Neural cell (in vitro differentiated cells): Measurements from ENCODE around the gene ABCG5. TPM values are rescaled to one million over a fixed set of nuclear protein-coding genes. Genes with fewer than 3 reads are reported as not detected.

Experiments
- H2AFZ ChIP-seq: fragments of 200-600, 300-800 bp; sonication (generic), shearing (Covaris generic); 2 replicates; pipeline ENCODE4 v1.6.0; 2014; ENCODE audit warnings: low read depth, mild to moderate bottlenecking, antibody characterized with exemption, low read length, moderate library complexity
- H3F3A ChIP-seq: fragments of 200-600 bp; shearing (Covaris generic); 2 replicates; pipeline ENCODE4 v1.6.1; 2016; ENCODE audit warnings: mild to moderate bottlenecking, moderate library complexity, mixed read lengths, antibody characterized with exemption, low read length; ENCODE audit not compliant: insufficient read depth, poor library complexity, severe bottlenecking
- H3K27ac ChIP-seq: fragments of 200-600, 300-800 bp; sonication (generic), shearing (Covaris generic); 2 replicates; pipeline ENCODE4 v1.5.1; 2014; ENCODE audit warnings: mild to moderate bottlenecking, low read length, moderate library complexity
- H3K27me3 ChIP-seq: fragments of 300-800, 200-600 bp; sonication (generic), shearing (Covaris generic); 2 replicates; pipeline ENCODE4 v1.6.0; 2014; ENCODE audit warnings: mild to moderate bottlenecking, low read depth, low read length, moderate library complexity; ENCODE audit not compliant: insufficient read depth
- H3K36me3 ChIP-seq: fragments of 300-800, 200-600 bp; sonication (generic), shearing (Covaris generic); 2 replicates; pipeline ENCODE4 v1.5.1; 2014; ENCODE audit warnings: mild to moderate bottlenecking, antibody characterized with exemption, low read length, moderate library complexity; ENCODE audit not compliant: insufficient read depth
- H3K4me2 ChIP-seq: fragments of 300-800, 200-600 bp; sonication (generic), shearing (Covaris generic); 2 replicates; pipeline ENCODE4 v1.6.0; 2014; ENCODE audit warnings: mild to moderate bottlenecking, low read length
- H3K4me3 ChIP-seq: fragments of 300-800, 200-600 bp; sonication (generic), shearing (Covaris generic); 2 replicates; pipeline ENCODE4 v1.5.1; 2014; ENCODE audit warnings: mild to moderate bottlenecking, low read length, moderate library complexity
- H3K79me2 ChIP-seq: fragments of 200-600 bp; shearing (Covaris generic); replicated peaks from 2 replicates; pipeline ENCODE4 v1.6.0; 2014; ENCODE audit warnings: mild to moderate bottlenecking, low read length, moderate library complexity; ENCODE audit not compliant: insufficient read depth
- H3K9ac ChIP-seq: fragments of 300-800, 200-600 bp; sonication (generic), shearing (Covaris generic); 2 replicates; pipeline ENCODE4 v1.6.1; 2016; ENCODE audit warnings: mild to moderate bottlenecking, low read length, mixed read lengths
- H3K9me2 ChIP-seq: fragments of 200-600 bp; shearing (Covaris generic); 2 replicates; pipeline ENCODE4 v1.6.1; 2016; ENCODE audit warnings: mild to moderate bottlenecking, low read length, mixed read lengths; ENCODE audit not compliant: insufficient read depth
- H3K9me3 ChIP-seq: fragments of 200-600, 300-800 bp; sonication (generic), shearing (Covaris generic); 2 replicates; pipeline ENCODE4 v1.6.1; 2016; ENCODE audit warnings: mild to moderate bottlenecking, mixed run types, low read length, moderate library complexity, mixed read lengths
- H4K20me1 ChIP-seq: fragments of 200-600 bp; shearing (Covaris generic); 2 replicates; pipeline ENCODE4 v1.6.1; 2016; ENCODE audit warnings: mild to moderate bottlenecking, mixed run types; ENCODE audit not compliant: insufficient read depth
- CTCF ChIP-seq: fragments of 450-650 bp; IDR thresholded peaks from 2 replicates; pipeline ENCODE4 v1.5.1; 2014; ENCODE audit warnings: antibody characterized with exemption, mild to moderate bottlenecking, moderate library complexity; ENCODE audit not compliant: poor library complexity, severe bottlenecking
- EP300 ChIP-seq: fragments of 450-650 bp; conservative IDR thresholded peaks from 2 replicates; pipeline ENCODE4 v1.6.1; 2014; ENCODE audit warnings: antibody characterized with exemption, mild to moderate bottlenecking, moderate library complexity; ENCODE audit not compliant: poor library complexity, severe bottlenecking
- EZH2 ChIP-seq: fragments of 200-600, 300-800 bp; shearing (Covaris generic), sonication (generic); IDR thresholded peaks from 2 replicates; pipeline ENCODE4 v1.6.1; 2014; ENCODE audit warnings: antibody characterized with exemption, low read length, borderline replicate concordance, mild to moderate bottlenecking; ENCODE audit not compliant: insufficient read depth, poor library complexity, severe bottlenecking
- MXI1 ChIP-seq: fragments of 450-650 bp; conservative IDR thresholded peaks from 2 replicates; pipeline ENCODE4 v1.6.1; 2014; ENCODE audit warnings: antibody characterized with exemption, mild to moderate bottlenecking; ENCODE audit not compliant: poor library complexity, severe bottlenecking
- POLR2AphosphoS5 ChIP-seq: IDR thresholded peaks from 2 replicates; pipeline ENCODE4 v1.6.1; 2012
- RAD21 ChIP-seq: fragments of 450-650 bp; conservative IDR thresholded peaks from 2 replicates; pipeline ENCODE4 v1.6.1; 2014; ENCODE audit warnings: antibody characterized with exemption, mild to moderate bottlenecking, moderate library complexity
- SMC3 ChIP-seq: fragments of 450-650 bp; conservative IDR thresholded peaks from 2 replicates; pipeline ENCODE4 v1.6.1; 2014; ENCODE audit warnings: antibody characterized with exemption, mild to moderate bottlenecking, moderate library complexity; ENCODE audit not compliant: poor library complexity
- TAF1 ChIP-seq: IDR thresholded peaks from 2 replicates; pipeline ENCODE4 v1.6.1; 2012; ENCODE audit warnings: low read depth
- polyA plus RNA-seq: library from polyadenylated mRNA; depleted of rRNA; stranded (reverse); fragments of >200 nt; gene quantifications from 2 replicates; pipeline ENCODE4 v1.2.3, GENCODE V29; 2014
- TF ChIP-seq, protein P1 (sequence below): IDR thresholded peaks from 2 replicates; pipeline ENCODE4 v1.6.1; 2012; ENCODE audit warnings: borderline replicate concordance

The ABCG5 gene
- polyA plus RNA-seq, 1 donor from 2014 or later: not detected

DNA sequence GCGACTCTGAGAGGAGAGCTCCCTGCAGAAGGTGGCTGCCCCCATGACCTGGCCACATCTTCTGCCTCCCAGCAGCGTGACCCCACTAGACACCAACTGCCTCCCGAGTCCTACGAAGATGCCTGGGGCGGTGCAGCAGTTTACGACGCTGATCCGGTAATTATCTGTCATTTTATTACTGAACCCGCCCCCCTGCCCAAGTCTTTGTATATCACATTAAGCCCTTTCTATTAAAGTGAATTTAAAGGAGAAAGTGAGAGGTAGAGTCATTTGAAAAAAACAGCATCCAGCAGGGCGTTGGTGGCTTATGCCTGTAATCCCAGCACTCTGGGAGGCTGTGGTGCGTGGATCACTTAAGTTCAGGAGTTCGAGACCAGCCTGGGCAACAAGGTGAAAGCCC is 33.5 kb upstream of the ABCG5 start:
- H3K27me3 ChIP-seq: no peaks in the 10 kb centered on the region
- no peaks in the 10 kb centered on the region for H3K36me3 ChIP-seq
- no peaks in the 10 kb centered on the region for H3F3A ChIP-seq
- H3K9ac ChIP-seq: no peak overlapping the region
- H3K9me3 ChIP-seq: no peaks in the 10 kb centered on the region
- H3K79me2 ChIP-seq: no peaks in the 10 kb centered on the region
- H4K20me1 ChIP-seq: no peaks in the 10 kb centered on the region
- no peak for TF ChIP-seq EZH2
- TF ChIP-seq POLR2AphosphoS5: no peak
- no peak for TF ChIP-seq CTCF
- TF ChIP-seq EP300: no peak
- TF ChIP-seq TAF1: no peak
- no peak for TF ChIP-seq MXI1
- TF ChIP-seq, protein P1, sequence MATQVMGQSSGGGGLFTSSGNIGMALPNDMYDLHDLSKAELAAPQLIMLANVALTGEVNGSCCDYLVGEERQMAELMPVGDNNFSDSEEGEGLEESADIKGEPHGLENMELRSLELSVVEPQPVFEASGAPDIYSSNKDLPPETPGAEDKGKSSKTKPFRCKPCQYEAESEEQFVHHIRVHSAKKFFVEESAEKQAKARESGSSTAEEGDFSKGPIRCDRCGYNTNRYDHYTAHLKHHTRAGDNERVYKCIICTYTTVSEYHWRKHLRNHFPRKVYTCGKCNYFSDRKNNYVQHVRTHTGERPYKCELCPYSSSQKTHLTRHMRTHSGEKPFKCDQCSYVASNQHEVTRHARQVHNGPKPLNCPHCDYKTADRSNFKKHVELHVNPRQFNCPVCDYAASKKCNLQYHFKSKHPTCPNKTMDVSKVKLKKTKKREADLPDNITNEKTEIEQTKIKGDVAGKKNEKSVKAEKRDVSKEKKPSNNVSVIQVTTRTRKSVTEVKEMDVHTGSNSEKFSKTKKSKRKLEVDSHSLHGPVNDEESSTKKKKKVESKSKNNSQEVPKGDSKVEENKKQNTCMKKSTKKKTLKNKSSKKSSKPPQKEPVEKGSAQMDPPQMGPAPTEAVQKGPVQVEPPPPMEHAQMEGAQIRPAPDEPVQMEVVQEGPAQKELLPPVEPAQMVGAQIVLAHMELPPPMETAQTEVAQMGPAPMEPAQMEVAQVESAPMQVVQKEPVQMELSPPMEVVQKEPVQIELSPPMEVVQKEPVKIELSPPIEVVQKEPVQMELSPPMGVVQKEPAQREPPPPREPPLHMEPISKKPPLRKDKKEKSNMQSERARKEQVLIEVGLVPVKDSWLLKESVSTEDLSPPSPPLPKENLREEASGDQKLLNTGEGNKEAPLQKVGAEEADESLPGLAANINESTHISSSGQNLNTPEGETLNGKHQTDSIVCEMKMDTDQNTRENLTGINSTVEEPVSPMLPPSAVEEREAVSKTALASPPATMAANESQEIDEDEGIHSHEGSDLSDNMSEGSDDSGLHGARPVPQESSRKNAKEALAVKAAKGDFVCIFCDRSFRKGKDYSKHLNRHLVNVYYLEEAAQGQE: no peak
- TF ChIP-seq SMC3: no peak
- no peak for TF ChIP-seq RAD21
- no peak overlapping the region for H2AFZ ChIP-seq
- no peak overlapping the region for H3K4me2 ChIP-seq
- H3K27ac ChIP-seq: no peak overlapping the region
- no peak overlapping the region for H3K4me3 ChIP-seq
- H3K9me2 ChIP-seq: no peaks in the 10 kb centered on the region

DNA sequence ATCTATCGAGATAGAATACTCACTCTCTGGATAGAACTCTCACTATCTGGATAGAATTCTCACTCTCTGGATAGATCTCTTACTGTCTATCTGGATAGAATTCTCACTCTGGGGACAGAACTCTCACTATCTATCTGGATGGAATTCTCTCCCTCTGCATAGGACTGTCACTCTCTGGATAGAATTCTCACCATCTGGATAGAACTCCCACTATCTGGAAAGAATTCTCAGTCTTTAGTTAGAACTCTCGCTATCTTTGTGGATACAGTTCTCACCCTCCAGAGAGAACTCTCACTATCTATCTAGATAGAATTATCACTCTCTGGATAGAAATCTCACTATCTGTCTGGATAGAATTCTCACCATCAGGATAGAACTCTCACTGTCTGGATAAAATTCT is 16.7 kb upstream of the ABCG5 start:
- no peaks in the 10 kb centered on the region for H3K36me3 ChIP-seq
- H3F3A ChIP-seq: no peaks in the 10 kb centered on the region
- H3K9ac ChIP-seq: no peak overlapping the region
- no peaks in the 10 kb centered on the region for H3K79me2 ChIP-seq
- H3K4me2 ChIP-seq: no peak overlapping the region
- H3K27me3 ChIP-seq: peaks cover 3% of the 10 kb centered on the region
- no peaks in the 10 kb centered on the region for H3K9me3 ChIP-seq
- no peak overlapping the region for H3K4me3 ChIP-seq
- H3K27ac ChIP-seq: no peak overlapping the region
- TF ChIP-seq TAF1: no peak
- no peak for TF ChIP-seq EP300
- no peak for TF ChIP-seq EZH2
- TF ChIP-seq, protein P1: no peak
- TF ChIP-seq MXI1: no peak
- TF ChIP-seq SMC3: no peak
- TF ChIP-seq CTCF: no peak
- TF ChIP-seq POLR2AphosphoS5: no peak
- no peaks in the 10 kb centered on the region for H3K9me2 ChIP-seq
- no peak overlapping the region for H2AFZ ChIP-seq
- H4K20me1 ChIP-seq: no peaks in the 10 kb centered on the region
